ENCODE measurements around the gene TLE4.

DNA sequence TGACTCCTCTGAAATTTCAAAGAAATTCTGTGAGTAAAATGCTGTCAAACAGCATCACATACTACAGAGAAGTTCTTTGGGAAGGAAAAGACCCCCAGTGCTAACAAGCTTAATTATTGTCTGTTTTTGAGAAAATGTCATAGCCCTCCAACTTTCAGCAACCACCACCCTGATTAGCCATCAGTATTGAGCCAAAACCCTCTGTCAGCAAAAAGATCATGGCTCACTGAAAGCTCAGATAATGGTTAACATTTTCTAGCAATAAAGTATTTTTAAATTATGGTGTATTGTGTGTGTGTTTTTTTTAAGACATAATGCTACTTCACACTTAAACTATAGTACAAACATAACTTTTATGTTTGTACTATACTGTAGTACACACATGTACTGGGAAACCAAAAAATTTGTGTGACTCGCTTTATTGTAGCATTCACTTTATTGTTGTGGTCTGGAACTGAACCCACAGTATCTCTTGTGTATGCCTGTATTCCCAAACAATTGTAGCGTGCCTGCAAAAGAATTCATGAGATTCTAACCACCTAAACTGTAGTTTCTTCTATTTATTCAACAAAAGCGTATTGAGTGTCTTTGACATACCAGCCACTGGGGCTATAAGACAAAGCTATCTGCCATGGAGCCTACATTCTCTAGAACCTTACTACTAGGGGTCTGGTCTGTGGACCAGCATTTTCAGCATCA, 31.6 kb downstream of the TLE4 start:
- TF ChIP-seq, protein P1, sequence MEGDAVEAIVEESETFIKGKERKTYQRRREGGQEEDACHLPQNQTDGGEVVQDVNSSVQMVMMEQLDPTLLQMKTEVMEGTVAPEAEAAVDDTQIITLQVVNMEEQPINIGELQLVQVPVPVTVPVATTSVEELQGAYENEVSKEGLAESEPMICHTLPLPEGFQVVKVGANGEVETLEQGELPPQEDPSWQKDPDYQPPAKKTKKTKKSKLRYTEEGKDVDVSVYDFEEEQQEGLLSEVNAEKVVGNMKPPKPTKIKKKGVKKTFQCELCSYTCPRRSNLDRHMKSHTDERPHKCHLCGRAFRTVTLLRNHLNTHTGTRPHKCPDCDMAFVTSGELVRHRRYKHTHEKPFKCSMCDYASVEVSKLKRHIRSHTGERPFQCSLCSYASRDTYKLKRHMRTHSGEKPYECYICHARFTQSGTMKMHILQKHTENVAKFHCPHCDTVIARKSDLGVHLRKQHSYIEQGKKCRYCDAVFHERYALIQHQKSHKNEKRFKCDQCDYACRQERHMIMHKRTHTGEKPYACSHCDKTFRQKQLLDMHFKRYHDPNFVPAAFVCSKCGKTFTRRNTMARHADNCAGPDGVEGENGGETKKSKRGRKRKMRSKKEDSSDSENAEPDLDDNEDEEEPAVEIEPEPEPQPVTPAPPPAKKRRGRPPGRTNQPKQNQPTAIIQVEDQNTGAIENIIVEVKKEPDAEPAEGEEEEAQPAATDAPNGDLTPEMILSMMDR (IDR thresholded peaks at IDR 0.05; ENCODE audit: poor library complexity), result no peak
- TF ChIP-seq EZH2 (IDR thresholded peaks at IDR 0.05; ENCODE audit: borderline replicate concordance) (no peak), EZH2phosphoT487 (IDR thresholded peaks at IDR 0.05; ENCODE audit: low read depth, severe bottlenecking, unreplicated experiment) (no peak)
